ENCODE data around the gene AMPD1. TPM values are rescaled to one million over a fixed set of nuclear protein-coding genes. Genes with fewer than 3 reads are reported as not detected.

Gene AMPD1
- not detected in 2 replicates for total RNA-seq (2014; rRNA removed; shearing (Covaris generic); ENCODE audit: low replicate concordance)

GRCh38 chr1:114695430-114696058 is at the start of gene AMPD1:
TSS of gene AMPD1 (minus strand) at chr1:114695546. CDS start at chr1:114695471, 75 bp downstream.
- H4K20me1 ChIP-seq (ENCODE audit: insufficient read depth, low read depth, low read length) = no peaks in the 10 kb centered on the region
- H3K4me1 ChIP-seq (ENCODE audit: low read length) = peaks cover 7% of the 10 kb centered on the region

GRCh38 chr1:114741963-114742746 is 46.8 kb upstream of the AMPD1 start:
- peaks cover 80% of the 10 kb centered on the region for H3K36me3 ChIP-seq (ENCODE audit: insufficient read depth, low read length)
- no peak overlapping the region for H3K4me2 ChIP-seq (ENCODE audit: low read depth, low read length, poor library complexity, severe bottlenecking)
- no peaks in the 10 kb centered on the region for H3K4me1 ChIP-seq (ENCODE audit: low read length)
- H3K4me3 ChIP-seq (ENCODE audit: low read length) = no peak overlapping the region
- H3K27me3 ChIP-seq (ENCODE audit: low read length) = no peaks in the 10 kb centered on the region
- no peak for DNase-seq
- H3K9me3 ChIP-seq (ENCODE audit: low read length) = no peaks in the 10 kb centered on the region
- no peaks in the 10 kb centered on the region for H3K9me2 ChIP-seq (replicated peaks; ENCODE audit: insufficient read depth, low read length)
- no peak overlapping the region for H3K27ac ChIP-seq (ENCODE audit: low read length)
- H3K79me2 ChIP-seq (ENCODE audit: low read length) = peaks cover 96% of the 10 kb centered on the region
- H3K9ac ChIP-seq (ENCODE audit: low read length) = no peak overlapping the region
- no peak overlapping the region for H2AFZ ChIP-seq (ENCODE audit: low read length)
- H4K20me1 ChIP-seq (ENCODE audit: insufficient read depth, low read depth, low read length) = peaks cover 48% of the 10 kb centered on the region

More at GRCh38 chr1:114695430-114696058, at the start of gene AMPD1:
- no peak within 1 kb of the TSS for H2AFZ ChIP-seq (ENCODE audit: low read length)
- H3K4me2 ChIP-seq (ENCODE audit: low read depth, low read length, poor library complexity, severe bottlenecking) = no peak within 1 kb of the TSS
- no peaks in the 10 kb centered on the region for H3K9me2 ChIP-seq (replicated peaks; ENCODE audit: insufficient read depth, low read length)
- no peaks in the 10 kb centered on the region for H3K36me3 ChIP-seq (ENCODE audit: insufficient read depth, low read length)
- no peak within 1 kb of the TSS for H3K4me3 ChIP-seq (ENCODE audit: low read length)
- H3K9ac ChIP-seq (ENCODE audit: low read length) = no peak within 1 kb of the TSS
- DNase-seq = no peak
- H3K79me2 ChIP-seq (ENCODE audit: low read length) = no peaks in the 10 kb centered on the region
- no peaks in the 10 kb centered on the region for H3K9me3 ChIP-seq (ENCODE audit: low read length)
- no peaks in the 10 kb centered on the region for H3K27me3 ChIP-seq (ENCODE audit: low read length)
- H3K27ac ChIP-seq (ENCODE audit: low read length) = no peak within 1 kb of the TSS

DNA sequence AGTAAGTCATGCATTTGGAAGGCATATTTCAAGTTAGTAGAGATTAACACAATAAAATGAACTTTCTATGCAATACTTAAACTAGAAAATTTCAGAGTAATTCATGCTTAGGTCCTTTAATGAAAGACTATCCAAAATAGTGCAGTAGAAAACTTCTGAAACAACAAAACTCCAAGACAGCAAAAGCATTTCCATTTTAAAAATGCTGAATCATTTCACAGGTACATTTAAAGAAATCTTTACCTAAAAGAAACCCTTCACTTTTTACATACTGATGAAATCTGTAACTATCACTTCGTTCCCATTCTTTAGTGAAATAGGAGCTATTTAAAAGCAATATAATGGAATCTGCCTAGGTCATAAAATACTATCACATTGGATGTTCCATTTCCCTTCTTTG is 45.0 kb upstream of the AMPD1 start:
- Histone ChIP-seq H3K4me2 (ENCODE audit: low read depth, low read length, poor library complexity, severe bottlenecking) (no peak overlapping the region), H3K36me3 (ENCODE audit: insufficient read depth, low read length) (peaks cover 81% of the 10 kb centered on the region), H2AFZ (ENCODE audit: low read length) (no peak overlapping the region), H3K4me3 (ENCODE audit: low read length) (no peak overlapping the region), H4K20me1 (ENCODE audit: insufficient read depth, low read depth, low read length) (peaks cover 34% of the 10 kb centered on the region), H3K27ac (ENCODE audit: low read length) (no peak overlapping the region), H3K27me3 (ENCODE audit: low read length) (no peaks in the 10 kb centered on the region), H3K79me2 (ENCODE audit: low read length) (peaks cover 96% of the 10 kb centered on the region), H3K9me2 (replicated peaks; ENCODE audit: insufficient read depth, low read length) (no peaks in the 10 kb centered on the region), H3K9me3 (ENCODE audit: low read length) (no peaks in the 10 kb centered on the region), H3K9ac (ENCODE audit: low read length) (no peak overlapping the region), H3K4me1 (ENCODE audit: low read length) (no peaks in the 10 kb centered on the region)
- no peak for DNase-seq

DNA sequence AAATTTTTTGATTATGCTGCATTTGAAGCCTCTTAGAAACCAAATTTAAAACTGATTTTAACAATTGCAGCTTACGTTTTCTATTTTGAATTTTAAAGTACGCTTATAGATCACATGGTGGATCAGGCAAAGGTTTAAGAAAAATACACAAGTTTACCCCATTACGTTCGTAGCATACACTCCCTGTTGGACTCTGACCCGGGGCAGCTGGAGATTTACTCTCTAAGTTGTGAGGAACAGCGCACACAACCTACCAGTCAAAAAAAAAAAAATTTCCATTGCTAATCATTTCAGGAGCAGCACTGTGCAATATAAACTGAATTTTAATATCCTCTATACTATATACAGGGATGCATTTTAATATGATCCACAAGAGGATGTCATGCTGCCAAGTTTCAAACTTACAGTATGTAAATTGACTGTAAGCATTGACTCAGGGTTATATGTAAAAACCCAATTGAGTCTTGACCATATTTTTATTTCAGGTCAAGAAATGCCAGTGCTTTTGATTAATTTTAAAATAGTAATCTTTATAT is 42.0 kb upstream of the AMPD1 start:
- H3K27ac ChIP-seq (ENCODE audit: low read length) = no peak overlapping the region
- DNase-seq = no peak
- H3K9me3 ChIP-seq (ENCODE audit: low read length) = no peaks in the 10 kb centered on the region
- H3K4me3 ChIP-seq (ENCODE audit: low read length) = no peak overlapping the region
- peaks cover 90% of the 10 kb centered on the region for H3K79me2 ChIP-seq (ENCODE audit: low read length)
- peaks cover 13% of the 10 kb centered on the region for H4K20me1 ChIP-seq (ENCODE audit: insufficient read depth, low read depth, low read length)
- H3K9ac ChIP-seq (ENCODE audit: low read length) = no peak overlapping the region
- H3K4me1 ChIP-seq (ENCODE audit: low read length) = no peaks in the 10 kb centered on the region
- no peaks in the 10 kb centered on the region for H3K9me2 ChIP-seq (replicated peaks; ENCODE audit: insufficient read depth, low read length)
- peaks cover 85% of the 10 kb centered on the region for H3K36me3 ChIP-seq (ENCODE audit: insufficient read depth, low read length)
- no peaks in the 10 kb centered on the region for H3K27me3 ChIP-seq (ENCODE audit: low read length)
- no peak overlapping the region for H3K4me2 ChIP-seq (ENCODE audit: low read depth, low read length, poor library complexity, severe bottlenecking)
- H2AFZ ChIP-seq (ENCODE audit: low read length) = no peak overlapping the region

DNA sequence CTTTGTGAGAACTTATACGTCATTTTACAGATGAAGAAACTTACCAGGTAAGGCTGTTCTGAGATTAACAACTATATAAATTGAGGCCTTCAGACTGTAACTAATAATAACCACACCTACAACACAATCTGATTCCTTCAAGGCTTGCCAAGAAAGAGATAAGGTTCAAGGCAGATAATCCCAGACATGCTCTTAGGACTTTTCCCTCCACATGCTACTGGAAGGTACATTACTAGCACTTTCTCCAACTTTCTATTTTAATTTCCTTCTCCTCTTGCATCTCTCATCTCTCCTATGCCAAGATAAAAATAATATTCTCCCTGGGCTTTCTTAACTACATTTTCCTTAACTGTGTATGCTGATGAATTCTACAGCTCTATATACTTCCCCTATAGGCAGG is 40.1 kb upstream of the AMPD1 start:
- Histone ChIP-seq H3K9me2 (replicated peaks; ENCODE audit: insufficient read depth, low read length) (no peaks in the 10 kb centered on the region), H3K4me2 (ENCODE audit: low read depth, low read length, poor library complexity, severe bottlenecking) (no peak overlapping the region), H3K27me3 (ENCODE audit: low read length) (no peaks in the 10 kb centered on the region), H4K20me1 (ENCODE audit: insufficient read depth, low read depth, low read length) (peaks cover 9% of the 10 kb centered on the region), H3K27ac (ENCODE audit: low read length) (no peak overlapping the region), H3K9me3 (ENCODE audit: low read length) (no peaks in the 10 kb centered on the region), H3K4me1 (ENCODE audit: low read length) (no peaks in the 10 kb centered on the region), H3K79me2 (ENCODE audit: low read length) (peaks cover 88% of the 10 kb centered on the region), H3K9ac (ENCODE audit: low read length) (no peak overlapping the region), H3K36me3 (ENCODE audit: insufficient read depth, low read length) (peaks cover 87% of the 10 kb centered on the region), H2AFZ (ENCODE audit: low read length) (no peak overlapping the region), H3K4me3 (ENCODE audit: low read length) (no peak overlapping the region)
- DNase-seq = no peak

GRCh38 chr1:114729782-114730181 is 34.4 kb upstream of the AMPD1 start:
- Histone ChIP-seq H2AFZ (ENCODE audit: low read length) (no peak overlapping the region), H3K9ac (ENCODE audit: low read length) (no peak overlapping the region), H4K20me1 (ENCODE audit: insufficient read depth, low read depth, low read length) (no peaks in the 10 kb centered on the region), H3K4me2 (ENCODE audit: low read depth, low read length, poor library complexity, severe bottlenecking) (no peak overlapping the region), H3K36me3 (ENCODE audit: insufficient read depth, low read length) (peaks cover 91% of the 10 kb centered on the region), H3K27ac (ENCODE audit: low read length) (no peak overlapping the region), H3K4me3 (ENCODE audit: low read length) (no peak overlapping the region), H3K79me2 (ENCODE audit: low read length) (peaks cover 70% of the 10 kb centered on the region), H3K4me1 (ENCODE audit: low read length) (no peaks in the 10 kb centered on the region), H3K9me3 (ENCODE audit: low read length) (no peaks in the 10 kb centered on the region), H3K9me2 (replicated peaks; ENCODE audit: insufficient read depth, low read length) (no peaks in the 10 kb centered on the region), H3K27me3 (ENCODE audit: low read length) (no peaks in the 10 kb centered on the region)
- no peak for DNase-seq

DNA sequence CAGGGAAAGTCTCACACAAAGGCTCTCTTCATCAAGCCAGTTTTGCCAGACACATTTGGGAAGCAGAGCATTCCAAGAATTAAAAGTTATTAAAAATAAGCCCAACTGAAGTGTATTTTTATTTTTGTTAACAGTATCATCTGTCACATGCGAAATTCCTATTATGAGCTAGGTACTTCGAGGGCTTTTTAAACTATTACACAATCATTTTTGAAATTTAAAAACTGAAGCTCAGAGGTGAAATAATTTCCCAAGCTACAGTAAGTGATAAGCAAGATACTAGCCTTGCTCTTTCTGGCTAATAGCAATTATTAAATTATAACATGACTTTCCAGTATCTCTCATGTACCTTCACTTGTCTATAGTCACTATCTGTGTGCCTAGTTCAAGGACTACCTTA is 33.2 kb upstream of the AMPD1 start:
- H3K79me2 ChIP-seq (ENCODE audit: low read length) = peaks cover 68% of the 10 kb centered on the region
- no peaks in the 10 kb centered on the region for H4K20me1 ChIP-seq (ENCODE audit: insufficient read depth, low read depth, low read length)

DNA sequence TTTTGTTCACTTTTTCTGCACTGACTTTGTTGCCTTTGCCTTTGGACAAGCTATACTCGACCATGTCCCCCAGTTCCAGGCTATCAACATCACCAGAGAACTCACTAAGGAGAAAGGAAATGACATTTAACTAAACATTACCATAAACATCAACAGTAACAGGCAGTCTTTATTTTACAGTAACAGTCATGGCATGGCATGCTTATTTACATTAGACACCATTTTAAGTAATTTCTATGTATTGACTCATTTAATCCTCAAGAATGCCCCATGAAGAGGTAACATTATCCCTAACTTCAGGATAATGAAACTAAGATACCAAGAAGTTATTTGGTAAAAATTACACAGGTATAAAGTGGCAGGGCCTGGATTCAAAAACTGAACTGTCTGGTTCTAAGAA is 29.9 kb upstream of the AMPD1 start:
- no peaks in the 10 kb centered on the region for H3K9me2 ChIP-seq (replicated peaks; ENCODE audit: insufficient read depth, low read length)
- no peak overlapping the region for H3K9ac ChIP-seq (ENCODE audit: low read length)
- peaks cover 43% of the 10 kb centered on the region for H3K79me2 ChIP-seq (ENCODE audit: low read length)
- no peaks in the 10 kb centered on the region for H3K27me3 ChIP-seq (ENCODE audit: low read length)
- no peaks in the 10 kb centered on the region for H4K20me1 ChIP-seq (ENCODE audit: insufficient read depth, low read depth, low read length)
- H3K9me3 ChIP-seq (ENCODE audit: low read length) = no peaks in the 10 kb centered on the region
- H3K4me3 ChIP-seq (ENCODE audit: low read length) = no peak overlapping the region
- no peak overlapping the region for H3K27ac ChIP-seq (ENCODE audit: low read length)
- H3K4me1 ChIP-seq (ENCODE audit: low read length) = no peaks in the 10 kb centered on the region
- no peak overlapping the region for H3K4me2 ChIP-seq (ENCODE audit: low read depth, low read length, poor library complexity, severe bottlenecking)
- peaks cover 71% of the 10 kb centered on the region for H3K36me3 ChIP-seq (ENCODE audit: insufficient read depth, low read length)
- no peak for DNase-seq
- H2AFZ ChIP-seq (ENCODE audit: low read length) = no peak overlapping the region

More for the DNA sequence above, 33.2 kb upstream of the AMPD1 start:
- H3K9me2 ChIP-seq (replicated peaks; ENCODE audit: insufficient read depth, low read length) = no peaks in the 10 kb centered on the region
- no peak overlapping the region for H2AFZ ChIP-seq (ENCODE audit: low read length)
- H3K4me3 ChIP-seq (ENCODE audit: low read length) = no peak overlapping the region
- peaks cover 91% of the 10 kb centered on the region for H3K36me3 ChIP-seq (ENCODE audit: insufficient read depth, low read length)
- H3K27me3 ChIP-seq (ENCODE audit: low read length) = no peaks in the 10 kb centered on the region
- no peak overlapping the region for H3K9ac ChIP-seq (ENCODE audit: low read length)
- no peak for DNase-seq
- H3K27ac ChIP-seq (ENCODE audit: low read length) = no peak overlapping the region
- no peak overlapping the region for H3K4me2 ChIP-seq (ENCODE audit: low read depth, low read length, poor library complexity, severe bottlenecking)
- H3K9me3 ChIP-seq (ENCODE audit: low read length) = no peaks in the 10 kb centered on the region
- H3K4me1 ChIP-seq (ENCODE audit: low read length) = no peaks in the 10 kb centered on the region

Data from Karpas-422 (cell line).